Medulla oblongata (tissue), 1 donor: Measurements from ENCODE around the gene IFIT3.
"Not testable (repeated sequence)": the region's sequence is repeated elsewhere in the genome, so short reads cannot be mapped to it uniquely, and the experiment has no call there.

Experiments used
- DNase-seq: peaks from one replicate; pipeline ENCODE4 v3.0.0-alpha.2; 2015; ENCODE audit errors: extremely low spot score

Gene IFIT3, protein sequence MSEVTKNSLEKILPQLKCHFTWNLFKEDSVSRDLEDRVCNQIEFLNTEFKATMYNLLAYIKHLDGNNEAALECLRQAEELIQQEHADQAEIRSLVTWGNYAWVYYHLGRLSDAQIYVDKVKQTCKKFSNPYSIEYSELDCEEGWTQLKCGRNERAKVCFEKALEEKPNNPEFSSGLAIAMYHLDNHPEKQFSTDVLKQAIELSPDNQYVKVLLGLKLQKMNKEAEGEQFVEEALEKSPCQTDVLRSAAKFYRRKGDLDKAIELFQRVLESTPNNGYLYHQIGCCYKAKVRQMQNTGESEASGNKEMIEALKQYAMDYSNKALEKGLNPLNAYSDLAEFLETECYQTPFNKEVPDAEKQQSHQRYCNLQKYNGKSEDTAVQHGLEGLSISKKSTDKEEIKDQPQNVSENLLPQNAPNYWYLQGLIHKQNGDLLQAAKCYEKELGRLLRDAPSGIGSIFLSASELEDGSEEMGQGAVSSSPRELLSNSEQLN

GRCh38 chr10:89327803-89328441 is at the start of gene IFIT3:
Gene IFIT3, plus strand, starts transcription at chr10:89327997. Its CDS starts 77 bp downstream, at chr10:89328074.
- peak; percentile 90 for DNase-seq

DNA sequence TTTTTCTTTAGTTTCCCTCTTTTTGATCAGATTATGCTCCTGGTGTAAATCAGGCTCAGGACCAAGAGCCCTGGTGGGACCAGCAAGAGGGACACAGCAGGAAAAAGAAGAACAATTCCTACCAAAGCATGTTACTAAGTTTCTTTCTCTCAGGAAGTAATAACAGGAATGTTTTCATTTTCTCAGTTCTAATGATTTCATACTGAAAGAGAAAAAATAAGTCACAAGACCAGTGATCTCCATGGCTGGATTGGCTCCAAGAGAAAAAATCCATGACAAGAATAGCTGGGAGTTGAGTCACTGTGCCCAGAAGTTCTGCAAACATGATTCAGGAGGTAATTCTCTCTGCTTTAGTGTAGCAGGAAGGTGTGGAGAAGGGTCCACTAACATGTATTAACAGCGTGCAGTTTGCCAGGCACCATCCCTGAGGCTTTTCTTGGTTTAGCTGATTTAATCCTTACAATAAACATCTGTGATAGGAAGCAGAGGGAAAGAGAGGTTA is 49.7 kb upstream of the IFIT3 start:
- DNase-seq, result peak; percentile 67

- DNase-seq, result no peak
Measured at GRCh38 chr10:89278900-89279392, 48.9 kb upstream of the IFIT3 start.

- no peak for DNase-seq
Measured at GRCh38 chr10:89279421-89279869, 48.4 kb upstream of the IFIT3 start.

DNA sequence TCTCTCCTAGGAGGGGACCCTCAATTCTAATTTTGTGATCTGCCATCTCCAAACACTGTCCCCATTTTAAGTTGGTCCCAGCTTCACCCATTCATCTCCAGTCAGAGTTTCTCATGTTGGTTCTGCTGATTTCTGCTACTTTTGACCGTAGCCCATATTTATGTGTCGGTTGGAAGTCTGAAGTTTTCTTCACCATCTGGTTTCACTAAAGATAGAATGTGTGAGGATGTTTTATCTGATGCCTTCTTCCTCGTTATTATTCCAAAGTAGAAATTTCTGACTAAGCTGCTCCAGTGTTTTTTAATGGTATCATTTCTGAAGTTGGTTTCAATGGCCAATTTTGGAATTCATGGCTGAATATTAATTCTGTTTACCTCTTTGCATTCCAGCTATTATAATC is 47.3 kb upstream of the IFIT3 start:
- no peak for DNase-seq

GRCh38 chr10:89281606-89282395 is 46.0 kb upstream of the IFIT3 start:
- no peak for DNase-seq

DNA sequence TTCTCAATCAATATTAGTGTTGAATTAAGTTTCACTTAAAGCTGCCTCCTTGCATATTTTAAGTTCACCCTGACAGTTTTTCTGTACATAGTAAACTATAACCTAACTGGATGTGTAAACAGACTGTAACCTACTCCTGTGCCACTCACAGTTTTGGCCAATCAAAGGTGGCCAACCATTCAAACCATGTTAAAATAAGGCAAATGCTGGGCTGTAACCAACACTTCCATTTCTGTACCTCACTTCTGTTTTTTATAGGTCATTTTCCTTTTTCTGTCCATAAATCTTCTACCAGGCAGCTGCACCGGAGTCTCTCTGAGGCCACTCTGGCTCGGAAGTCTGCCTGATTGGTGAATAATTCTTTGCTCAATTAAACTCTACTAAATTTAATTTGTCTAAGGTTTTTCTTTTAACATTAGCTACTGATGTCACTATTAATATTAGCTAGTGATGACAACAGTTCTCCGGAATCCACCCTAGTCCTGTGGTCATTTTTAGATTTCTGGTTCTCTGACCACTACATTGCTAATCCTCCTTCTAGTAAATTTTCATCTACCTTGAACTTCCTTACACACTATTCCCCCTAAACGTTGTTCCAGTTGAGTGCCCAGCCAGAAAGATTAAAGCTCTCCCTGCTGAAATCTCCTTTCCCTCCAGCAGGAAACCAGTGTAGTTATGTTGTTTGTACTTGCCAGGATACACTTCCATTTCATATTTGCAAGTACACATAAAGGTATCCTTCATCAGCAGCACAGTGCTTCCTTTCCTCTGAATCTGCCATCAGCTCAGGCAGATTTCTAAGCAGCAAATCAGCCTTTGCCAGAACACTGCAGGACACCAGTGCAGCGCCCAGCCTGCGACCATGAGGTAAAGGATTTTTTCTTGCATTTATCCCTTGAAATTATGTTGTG is 44.5 kb upstream of the IFIT3 start:
- DNase-seq, result no peak

GRCh38 chr10:89283936-89284475 is 43.8 kb upstream of the IFIT3 start:
- DNase-seq, result peak; percentile 73

DNA sequence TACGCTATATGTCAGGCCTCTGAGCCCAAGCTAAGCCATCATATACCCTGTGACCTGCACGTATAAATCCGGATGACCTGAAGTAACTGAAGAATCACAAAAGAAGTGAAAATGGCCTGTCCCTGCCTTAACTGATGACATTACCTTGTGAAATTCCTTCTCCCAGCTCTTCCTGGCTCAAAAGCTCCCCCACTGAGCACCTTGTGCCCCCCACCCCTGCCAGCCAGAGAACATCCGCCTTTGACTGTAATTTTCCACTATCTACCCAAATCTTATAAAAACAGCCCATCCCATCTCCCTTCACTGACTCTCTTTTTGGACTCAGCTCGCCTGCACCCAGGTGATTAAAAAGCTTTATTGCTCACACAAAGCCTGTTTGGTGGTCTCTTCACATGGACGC is 43.1 kb upstream of the IFIT3 start:
- DNase-seq, result not testable (repeated sequence)

- DNase-seq, result not testable (repeated sequence)
Measured at GRCh38 chr10:89285303-89285702, 42.5 kb upstream of the IFIT3 start.

- no peak for DNase-seq
Measured at GRCh38 chr10:89294721-89295239, 33.0 kb upstream of the IFIT3 start.

DNA sequence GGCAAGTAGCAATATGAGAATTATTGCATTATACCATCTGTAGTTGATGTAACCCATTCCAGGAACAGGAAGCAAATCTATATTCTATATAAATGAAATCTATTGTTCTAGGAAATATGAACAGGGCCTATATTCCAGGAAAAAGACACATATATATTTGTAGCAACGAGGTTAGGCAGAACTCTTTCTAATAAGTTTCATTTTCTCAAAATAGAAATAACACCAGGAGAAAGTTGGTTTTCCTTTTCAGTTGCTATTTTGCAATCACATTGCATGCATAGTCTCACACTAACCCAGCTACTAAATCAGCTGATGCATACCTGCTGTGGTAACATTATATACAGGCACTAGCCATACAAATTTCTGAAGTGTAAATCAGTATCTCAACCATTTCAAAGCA is 32.2 kb upstream of the IFIT3 start:
- no peak for DNase-seq

GRCh38 chr10:89296220-89296648 is 31.6 kb upstream of the IFIT3 start:
- DNase-seq, result peak; percentile 76

- DNase-seq, result no peak
Measured at GRCh38 chr10:89297356-89297755, 30.4 kb upstream of the IFIT3 start.

DNA sequence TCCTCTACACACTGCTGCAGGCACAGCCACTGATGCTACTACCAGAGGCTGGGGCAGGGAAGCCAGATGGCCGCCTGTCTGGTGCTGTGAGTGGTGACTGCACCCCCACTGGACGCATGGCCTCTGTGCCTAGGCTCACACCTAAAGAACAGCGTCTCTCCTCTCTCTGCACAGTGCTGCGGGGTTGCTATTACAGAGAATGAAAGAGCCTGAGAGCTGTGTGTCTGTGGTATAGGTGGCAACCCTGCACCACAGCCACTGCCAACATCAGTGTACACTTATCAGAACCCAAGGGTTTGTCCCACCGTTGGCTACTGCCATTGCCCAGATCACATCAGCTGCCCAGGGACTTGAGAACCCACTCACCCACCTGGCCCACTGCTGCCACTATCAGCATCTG is 30.0 kb upstream of the IFIT3 start:
- no peak for DNase-seq

GRCh38 chr10:89299031-89299430 is 28.8 kb upstream of the IFIT3 start:
- no peak for DNase-seq

DNA sequence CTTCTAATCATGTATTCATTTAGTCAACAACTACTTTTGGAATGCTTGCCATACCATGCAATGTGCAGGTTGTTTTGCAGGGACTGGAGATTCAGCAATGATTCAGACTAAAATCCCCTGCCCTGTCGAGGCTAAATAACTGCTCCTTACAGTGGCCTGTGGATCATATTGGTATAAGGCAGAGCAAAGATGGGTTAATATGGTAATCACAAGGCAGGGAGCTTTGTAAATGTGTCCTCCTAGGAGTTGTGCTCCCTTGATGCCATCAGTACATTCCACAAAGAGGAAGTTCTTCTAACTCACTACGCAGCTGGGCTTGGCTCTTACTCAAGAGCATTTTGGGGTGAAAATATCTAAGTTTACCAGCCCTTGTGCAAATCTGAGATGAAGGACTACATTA is 26.6 kb upstream of the IFIT3 start:
- peak; percentile 83 for DNase-seq

DNA sequence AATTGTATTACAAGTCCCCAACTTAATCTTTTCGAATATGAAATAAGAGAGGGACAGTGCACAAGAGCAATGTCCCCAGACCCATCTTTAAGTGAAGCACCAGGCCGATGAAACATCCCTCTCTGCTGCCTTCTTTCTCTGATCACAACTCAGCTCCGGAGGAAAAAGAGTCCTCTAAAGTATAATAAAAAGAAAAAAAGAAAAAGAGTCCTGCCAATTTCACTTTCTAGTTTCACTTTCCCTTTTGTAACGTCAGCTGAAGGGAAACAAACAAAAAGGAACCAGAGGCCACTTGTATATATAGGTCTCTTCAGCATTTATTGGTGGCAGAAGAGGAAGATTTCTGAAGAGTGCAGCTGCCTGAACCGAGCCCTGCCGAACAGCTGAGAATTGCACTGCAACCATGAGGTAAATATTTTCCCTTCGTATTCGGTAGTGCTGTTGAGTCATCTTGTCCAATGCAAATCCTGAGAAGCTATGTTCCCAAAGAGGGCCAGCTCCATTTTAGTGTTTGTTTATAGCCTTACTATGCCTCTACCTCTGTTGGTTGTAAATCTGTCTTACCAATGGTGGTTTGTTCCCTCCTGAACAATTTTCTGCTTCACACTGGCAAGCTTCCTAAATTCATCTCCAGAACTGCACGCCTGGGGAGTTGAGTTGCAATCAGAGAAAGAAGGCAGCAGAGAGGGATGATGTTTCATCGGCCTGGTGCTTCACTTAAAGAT is 25.9 kb upstream of the IFIT3 start, which contains the start of gene IFIT2:
IFIT2 (plus strand) TSS at position 326 of the 725 bp plus-strand sequence; CDS start at position 404, 78 bp downstream.
- peak; percentile 91 for DNase-seq

DNA sequence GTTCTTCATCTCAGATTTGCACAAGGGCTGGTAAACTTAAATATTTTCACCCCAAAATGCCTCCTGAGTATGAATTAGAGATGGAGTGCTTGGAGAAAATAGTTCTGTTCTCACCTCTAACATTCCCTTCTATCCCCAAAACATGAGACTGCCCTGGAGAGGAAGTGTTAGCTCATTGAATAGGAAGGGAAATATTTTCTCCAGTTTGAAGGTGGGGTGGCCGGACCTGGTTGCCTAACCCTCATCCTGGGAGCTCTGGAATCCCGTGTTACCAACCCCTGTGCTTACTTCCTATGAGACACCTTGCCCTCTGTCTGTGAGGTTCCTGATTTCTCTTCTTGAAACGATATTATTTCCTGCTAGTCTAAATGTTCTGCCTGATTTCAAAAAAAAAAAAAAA is 25.2 kb upstream of the IFIT3 start:
- DNase-seq, result peak; percentile 55
